GM19438 (cell line): Measurements from ENCODE around the gene NFILZ.

Experiments
- ATAC-seq: cut with Tn5 transposase; IDR thresholded peaks from one replicate; pipeline ENCODE4 v1.9.1; 2021; ENCODE audit warnings: low read depth; ENCODE audit not compliant: unreplicated experiment

The NFILZ gene, protein sequence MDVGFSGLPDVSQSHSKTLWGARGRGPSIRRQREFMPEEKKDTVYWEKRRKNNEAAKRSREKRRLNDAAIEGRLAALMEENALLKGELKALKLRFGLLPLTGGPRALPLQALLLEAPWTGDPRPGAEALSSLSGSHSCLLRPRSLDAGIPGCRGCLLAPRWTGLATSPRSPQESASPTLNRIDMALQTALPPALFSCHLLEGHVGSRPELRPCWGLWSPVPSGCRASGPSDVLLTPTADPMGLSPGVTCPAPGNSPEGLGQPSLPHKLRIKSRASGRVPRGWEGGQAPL

DNA sequence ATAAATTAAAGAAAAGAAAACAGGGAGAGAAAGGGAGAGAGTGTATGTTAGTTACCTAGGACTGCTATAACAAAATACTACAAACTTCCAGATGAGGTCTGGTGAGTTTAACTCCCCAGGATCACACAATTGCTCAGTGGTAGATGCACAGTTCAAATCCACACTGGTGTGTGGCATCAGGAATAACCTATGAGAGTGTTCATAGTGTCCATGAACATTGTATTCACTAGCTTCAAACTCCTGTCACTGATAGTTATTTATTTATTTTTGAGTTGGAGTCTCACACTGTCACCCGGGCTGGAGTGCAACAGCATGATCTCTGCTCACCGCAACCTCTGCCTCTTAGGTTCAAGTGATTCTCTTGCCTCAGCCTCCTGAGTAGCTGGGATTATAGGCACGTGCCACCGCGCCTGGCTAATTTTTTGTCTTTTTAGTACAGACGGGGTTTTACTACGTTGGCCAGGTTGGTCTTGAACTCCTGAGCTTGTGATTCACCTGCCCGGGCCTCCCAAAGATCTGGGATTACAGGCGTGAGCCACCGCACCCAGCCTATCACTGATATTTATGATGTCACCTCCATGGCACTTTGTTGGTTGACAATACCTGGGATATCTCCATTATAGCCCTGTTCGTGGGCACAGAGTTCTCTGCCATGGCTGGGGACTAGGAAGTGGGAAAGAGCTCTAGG is at the start of gene NFILZ:
TSS of gene NFILZ (plus strand) at position 638 of the 688 bp plus-strand sequence. CDS start 46,133 bp downstream, outside the sequence.
- no peak for ATAC-seq

DNA sequence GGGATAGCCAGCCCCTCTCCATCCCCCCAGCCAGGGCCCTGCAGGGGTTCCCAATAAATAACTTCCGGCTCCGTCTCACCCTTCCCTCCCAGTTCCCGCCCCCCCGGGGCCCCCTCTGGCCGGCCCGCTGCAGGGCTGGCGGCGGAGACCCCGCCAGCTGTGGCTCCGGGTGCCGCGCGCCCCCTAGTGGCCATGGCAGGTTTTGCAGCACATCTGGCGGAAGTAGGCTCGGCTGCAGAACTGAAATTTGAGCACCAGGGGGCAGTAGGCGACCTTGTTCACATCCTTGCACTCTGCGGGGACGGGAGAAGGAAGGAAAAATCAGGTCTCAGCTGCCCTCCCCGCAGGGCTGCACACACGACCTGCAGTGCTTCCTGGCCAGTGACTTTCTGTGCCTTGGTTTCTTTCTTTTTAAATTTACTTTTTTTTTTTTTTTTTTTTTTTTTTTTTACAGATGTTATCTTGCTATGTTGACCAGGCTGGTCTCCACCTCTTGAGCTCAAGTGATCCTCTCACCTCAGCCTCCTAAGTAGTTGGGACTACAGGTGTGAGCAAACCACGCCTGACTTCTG is 49.6 kb upstream of the NFILZ start:
- ATAC-seq = no peak

DNA sequence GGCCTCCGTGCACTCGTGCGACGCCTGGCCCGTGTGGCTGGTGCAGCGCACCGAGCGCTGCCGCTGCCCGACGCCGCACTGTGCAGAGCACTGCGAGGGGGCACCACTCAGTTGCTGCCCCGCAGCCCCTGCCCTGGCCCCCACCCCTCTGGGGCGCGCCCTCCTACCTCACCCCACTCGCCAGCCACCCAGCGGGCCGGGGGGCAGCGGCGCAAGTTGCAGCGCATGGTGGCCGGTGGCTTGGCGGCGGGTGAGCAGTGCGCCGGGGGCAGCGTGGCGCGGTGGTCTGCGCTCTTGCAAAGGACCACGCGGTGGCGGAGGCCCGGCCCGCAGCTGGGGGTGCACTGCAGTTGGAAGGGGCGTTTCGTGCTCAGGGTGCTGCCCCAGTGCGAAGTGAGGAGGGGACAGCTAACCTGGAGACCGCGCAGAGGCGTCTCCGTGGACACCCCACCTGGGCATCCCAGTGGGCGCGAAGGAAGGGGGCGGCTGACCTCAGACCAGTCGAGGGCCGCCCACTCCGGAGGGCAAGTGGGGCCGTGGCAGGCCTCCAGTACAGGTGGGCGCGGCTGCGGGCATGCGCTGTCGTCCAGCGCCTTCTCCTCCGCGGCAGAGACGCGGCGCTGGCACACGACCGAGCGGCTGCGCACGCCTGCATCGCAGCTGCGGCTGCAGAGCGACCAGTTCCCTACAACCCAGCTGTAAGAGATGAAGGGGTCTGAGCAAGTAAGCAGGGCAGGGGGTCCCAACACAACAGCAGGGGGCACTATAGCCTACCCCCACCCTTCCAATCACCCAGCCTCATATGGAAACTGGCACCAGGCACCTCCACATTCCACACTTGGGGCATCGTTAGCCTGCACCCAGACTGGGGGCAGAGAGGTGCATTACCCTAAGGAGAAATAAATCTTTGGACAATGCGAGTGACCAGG is 45.2 kb upstream of the NFILZ start:
- no peak for ATAC-seq

DNA sequence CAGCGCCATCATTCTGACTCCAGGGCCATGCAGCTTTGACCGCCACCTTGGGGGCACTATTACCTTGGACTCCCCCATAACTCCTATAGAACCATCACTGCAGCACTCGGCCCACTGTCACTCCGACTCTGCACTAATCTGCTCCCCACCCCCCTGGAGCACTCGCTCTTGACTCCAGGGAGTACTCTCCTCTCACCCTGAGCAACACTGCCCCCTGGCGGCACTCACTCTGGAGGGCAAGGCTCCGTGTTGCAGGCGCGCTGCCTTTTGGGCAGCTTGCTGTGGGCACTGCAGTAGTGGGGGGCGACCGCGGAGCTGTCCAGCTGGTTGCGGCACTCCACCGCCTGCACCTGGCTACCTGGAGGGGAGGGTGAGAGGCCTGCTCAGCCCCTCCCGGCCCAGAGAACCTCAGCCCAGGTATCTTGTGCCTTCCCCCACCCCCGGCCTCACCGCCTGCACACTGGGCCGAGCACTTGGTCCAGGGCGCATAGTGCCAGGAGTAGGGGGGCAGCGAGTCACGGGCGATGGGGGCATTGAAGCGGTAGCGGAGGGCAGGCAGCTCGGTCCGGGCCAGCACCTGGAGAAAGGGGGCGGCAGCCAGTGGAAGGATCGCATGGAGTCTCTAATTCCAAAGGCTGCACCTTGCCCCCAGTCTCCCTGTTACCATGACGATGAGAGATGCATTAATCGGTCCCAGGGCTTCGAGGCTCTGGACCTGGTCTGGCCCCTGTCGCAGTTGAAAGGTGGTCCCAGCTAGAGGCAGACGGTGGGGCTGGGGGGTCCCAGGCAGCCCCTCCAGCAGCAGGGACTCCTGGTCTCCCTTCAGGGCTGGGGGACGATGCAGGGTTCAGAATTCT is 44.3 kb upstream of the NFILZ start:
- ATAC-seq = no peak

DNA sequence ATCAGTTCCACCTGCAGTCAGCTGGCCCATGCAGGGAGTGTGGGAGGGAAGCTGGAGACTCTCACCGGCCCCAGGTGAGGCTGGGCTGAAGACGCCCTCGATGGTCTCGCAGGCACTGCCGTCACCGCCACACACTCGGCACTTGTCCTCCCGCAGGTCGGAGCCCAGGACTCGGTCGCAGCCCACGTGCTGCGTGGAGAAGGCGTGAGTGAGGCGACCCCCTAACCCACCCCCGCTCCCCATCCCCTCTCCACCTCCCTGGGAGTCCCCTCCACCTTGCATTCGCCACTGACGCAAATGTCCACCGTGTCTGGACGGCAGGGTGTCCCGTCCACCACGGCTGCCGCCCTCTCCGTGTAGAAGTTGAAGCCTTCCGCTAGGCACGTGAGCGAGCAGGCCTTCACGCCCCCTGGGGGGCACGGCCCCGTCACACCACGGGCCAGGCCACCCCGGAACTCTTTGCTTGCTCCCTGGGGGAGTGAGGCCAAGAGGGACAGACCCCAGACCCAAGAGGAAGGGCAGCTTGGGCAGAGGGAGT is 41.2 kb upstream of the NFILZ start:
- no peak for ATAC-seq

DNA sequence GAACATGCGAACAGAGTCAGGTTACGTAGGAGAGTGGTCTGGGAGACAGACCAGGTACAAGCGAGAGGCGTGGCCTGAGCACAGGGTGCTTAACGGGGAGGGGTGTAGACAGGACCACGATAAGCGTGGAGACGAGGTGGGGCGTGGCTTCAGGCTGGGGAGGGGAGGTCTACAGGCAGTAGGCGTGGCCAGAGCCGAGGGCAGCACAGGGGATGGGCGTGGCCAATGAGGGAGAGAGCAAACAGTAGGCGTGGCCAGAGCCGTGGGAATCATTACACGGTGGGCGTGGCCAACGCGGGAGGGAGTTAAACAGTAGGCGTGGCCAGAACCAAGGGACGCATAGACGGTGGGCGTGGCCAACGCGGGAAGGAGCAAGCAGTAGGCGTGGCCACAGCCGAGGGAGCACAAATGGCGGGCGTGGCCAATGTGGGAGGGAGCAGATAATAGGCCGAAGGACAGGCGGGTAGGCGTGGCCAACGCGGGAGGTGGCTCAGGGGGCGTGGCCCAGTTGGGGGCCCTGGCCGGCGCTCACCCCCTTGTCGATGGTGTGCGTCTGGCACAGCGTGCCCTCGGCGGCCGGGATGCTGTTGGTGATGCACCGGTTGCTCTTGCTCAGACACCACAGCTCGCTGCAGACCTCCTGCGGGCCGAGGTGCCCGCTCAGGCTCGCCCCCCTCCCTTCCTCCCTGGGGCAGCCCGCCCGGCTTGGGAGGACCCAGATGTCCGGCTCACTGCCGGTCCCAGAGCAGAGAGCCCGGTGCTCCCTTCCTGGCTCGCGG is 38.0 kb upstream of the NFILZ start:
- ATAC-seq = no peak

DNA sequence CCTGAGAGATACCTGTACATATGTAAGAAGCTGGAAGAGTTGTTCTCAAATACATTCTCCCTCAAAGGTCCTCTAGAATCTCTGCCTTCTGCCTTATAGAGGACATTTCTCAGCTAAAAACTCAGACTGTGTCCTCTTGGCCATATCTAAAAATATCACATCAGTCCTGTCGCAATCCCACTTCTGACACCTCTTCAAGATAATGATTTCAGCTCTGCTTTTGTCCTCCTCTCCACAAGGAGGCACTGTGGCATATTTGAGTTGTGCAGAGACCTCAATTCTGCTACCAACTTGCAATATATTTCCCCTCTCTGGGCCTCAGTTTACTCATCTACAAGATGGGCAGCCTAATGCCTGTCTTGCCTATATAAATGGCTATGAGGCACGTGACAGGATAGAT is 36.5 kb upstream of the NFILZ start:
- ATAC-seq = no peak

DNA sequence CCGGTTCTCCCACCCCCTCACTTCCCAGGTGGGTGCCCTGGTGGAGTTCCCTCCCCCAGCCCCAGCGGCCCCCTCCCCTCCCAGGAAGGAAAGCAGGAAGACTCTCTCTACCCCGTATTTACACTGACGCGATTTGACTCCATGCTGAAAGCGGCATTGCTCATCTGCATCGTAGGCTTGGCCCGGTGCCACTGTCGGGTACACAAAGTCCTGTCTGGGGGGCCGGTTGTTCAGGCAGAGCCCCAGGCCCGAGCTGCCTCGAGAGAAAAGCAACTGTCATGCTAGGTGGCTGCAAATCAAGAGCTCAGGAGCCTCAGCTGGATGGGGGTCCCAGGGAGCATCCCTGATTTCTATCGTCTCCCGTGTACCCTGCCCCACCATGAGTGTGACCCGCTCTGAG is 34.8 kb upstream of the NFILZ start:
- no peak for ATAC-seq

DNA sequence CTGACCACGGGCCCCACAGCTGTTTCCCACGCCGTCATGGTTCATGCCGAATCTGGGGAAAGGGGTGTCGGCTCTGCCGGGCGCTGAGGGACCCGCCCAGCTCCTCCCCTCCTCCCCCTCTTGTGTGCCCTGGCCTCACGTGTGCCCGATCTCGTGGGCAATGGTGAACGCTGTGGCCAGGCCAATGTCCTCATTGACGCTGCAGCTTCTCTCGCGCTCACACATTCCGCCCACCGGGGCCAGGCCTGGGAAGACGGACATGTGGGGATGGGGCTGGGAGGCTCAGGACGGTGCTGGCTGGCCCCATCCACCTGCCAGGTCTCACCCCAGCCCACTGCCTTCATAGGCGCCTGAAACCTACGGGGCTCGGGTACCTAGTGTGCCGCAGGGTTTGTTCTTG is 34.3 kb upstream of the NFILZ start:
- ATAC-seq = no peak

DNA sequence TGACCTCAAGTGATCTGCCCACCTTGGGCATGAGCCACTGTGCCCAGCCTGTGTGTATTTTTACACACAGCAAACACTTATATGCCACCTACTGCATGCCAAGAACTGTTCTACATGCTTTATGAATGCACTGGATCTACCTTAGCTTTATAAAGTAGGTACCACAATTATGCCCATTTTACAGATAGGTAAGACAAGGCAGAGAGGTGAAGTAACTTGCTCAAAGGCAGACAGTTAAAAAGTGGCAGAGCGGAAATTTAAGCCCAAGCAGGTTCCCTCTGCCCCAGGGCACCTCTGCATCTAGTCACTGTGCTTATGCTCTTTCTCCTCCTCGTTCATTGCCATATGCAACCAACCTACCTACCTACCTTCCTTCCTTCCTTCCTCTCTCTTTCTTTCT is 30.4 kb upstream of the NFILZ start:
- ATAC-seq = no peak

DNA sequence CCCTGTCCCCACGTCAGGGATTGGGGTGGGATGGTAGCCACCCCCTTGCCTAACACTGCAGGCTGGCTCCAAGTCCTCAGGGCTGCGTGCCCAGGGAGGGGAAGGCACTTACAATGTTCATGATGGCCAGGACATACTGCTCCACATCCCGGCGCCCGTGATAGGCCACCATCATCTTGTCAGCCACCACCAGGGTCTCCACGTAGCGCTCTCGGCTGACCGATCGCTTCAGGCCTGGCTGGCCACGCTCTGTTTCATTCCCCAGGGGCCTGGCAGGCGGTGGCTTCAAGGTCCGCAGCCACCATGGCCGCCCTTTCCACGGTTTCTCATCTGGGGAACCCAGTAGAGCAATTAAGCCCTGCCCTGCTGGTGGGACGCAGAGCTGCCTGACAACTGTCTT is 29.6 kb upstream of the NFILZ start:
- no peak for ATAC-seq

DNA sequence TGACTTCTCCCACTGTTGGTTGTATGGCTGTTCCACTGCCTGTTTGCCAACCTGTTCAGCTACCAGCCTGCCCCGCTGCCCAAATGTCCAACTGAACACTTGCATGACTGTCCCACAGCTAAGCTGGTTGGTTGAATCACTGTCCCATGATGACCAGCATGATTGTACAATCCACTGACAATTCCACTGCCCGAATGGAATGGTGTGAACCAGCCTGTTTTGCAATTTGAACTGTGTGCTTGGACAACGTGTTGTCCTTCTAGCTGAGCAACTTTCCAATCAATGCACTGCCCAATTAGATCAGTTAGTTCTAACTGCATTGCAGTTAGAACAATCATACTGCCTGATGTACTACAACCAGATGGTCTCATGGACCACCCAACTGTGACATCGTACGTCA is 28.6 kb upstream of the NFILZ start:
- no peak for ATAC-seq

DNA sequence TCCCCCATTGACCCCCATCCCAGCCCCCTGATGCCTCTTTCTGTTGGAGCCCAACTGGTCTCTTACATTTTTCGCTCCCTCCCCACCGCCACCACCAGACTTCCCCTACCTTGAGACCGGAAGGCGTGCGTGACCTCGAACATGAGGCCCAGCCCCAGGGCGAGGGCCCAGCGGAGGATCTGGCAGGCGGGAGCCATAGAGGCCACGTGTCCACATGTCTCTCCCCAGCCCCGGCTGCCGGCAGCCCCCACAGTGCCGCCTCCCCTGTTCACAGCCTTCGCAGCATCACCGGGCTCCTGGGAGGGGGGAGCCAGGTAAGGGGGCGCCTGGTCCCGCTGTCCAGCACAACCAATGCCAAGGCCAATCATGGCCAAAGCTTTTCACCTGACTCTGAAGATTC is 24.9 kb upstream of the NFILZ start:
- no peak for ATAC-seq

DNA sequence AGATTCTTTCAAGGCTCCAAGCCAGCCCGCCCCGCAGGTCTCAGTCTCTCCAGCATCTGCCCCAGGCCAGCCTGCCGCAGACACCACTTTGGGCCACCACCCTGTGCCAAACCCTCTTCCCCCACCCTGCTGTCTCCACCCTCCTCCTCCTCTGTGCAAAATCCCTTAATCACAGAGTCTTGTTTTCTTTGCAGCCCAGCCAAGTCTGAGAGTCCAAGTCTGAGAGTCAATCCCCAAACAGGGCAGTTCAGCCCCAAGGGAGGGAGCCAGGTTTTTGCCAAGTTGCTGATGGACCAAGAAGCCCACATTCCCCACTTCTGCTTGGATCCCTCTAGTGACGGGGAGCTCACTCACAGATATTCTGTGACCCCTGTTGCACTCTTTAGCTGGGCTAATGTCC is 23.0 kb upstream of the NFILZ start:
- no peak for ATAC-seq

DNA sequence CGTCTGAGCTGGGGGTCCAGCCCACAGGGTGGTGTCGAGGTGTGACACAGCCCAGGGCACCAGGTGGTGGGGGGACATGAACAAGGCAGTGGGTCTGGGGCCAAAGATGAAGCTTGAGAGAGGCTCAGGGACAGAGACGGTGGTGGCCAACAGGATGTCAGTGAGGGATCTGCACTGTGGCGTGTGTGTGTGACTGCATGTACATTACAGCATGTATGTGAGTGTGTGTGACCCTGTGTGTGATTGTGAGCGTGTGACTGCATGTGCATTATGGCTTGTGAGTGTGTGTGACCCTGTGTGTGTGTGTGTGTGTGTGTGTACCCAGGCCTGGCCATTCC is 21.5 kb upstream of the NFILZ start:
- ATAC-seq = no peak

DNA sequence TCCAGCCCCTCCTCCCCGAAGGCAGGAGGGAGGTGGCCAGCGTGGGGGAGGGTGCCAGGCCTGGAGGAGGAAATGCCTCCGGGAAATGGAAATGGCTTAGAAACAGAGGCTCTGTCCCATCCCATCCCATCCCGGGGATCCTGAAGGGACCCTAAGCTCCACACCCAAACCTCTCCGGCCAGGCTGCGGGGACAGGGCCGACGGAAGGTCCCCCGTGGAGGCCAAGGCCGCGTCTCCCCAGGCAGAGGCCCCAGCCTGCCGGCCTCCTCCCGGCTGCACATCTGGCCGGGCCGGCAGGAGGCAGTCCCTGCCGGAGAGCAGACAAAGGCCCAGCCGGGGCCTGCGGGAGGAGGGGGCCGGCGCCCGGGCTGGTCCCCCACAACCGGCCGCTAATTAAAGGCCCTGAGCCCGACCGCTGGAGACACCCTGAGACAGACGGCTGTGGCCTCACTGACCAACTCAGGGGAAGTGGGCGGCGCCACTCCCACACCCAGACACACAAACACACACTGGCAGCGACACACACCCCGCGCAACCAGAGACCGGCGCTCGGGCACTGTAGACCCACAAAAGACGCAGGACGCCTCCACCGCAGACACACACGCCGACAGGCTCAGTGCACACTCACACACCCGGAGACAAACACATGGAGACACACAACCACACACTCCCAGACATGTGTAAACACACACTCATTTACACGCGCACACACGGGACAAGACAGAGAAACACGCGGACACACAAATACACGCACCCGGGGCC is 21.0 kb upstream of the NFILZ start:
- ATAC-seq = no peak

DNA sequence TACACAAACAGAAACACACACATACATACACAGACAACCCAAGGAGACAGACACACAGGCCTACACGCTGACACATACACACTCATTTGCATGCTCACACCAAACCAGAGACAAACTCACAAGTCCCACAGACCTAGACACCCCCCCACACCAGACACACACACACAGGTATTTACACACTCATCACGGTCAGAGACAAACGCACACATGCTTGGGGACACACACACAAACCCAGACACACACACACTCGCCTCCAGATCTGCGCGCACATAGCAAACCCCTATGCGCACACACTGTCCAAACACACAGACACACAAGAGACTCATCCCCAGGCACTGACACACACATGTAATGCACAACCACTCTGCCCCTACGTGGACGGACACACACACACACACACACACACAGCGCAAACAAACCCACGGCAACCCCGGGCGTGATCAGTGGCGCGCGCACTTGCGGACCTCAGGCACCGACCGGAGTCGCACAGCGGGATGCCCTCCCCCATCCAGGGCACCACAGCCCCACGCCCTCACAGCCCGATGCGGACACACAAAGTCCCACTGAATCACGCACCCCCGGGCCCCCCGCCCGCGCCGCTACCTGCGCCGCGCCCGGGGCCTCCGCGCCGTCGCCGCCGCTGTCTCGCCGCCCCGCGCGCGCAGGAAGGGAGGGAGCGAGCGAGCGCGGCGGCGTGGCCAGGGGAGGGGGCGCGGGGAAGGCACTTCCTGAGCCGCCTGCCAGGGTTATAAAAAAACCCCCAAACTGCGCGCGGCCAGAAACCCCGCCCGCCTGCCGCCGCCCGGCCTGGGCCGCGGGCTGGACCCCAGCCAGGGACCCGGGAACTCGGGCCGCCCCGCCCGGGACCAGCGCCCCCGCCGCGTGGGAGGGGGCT is 20.1 kb upstream of the NFILZ start, which contains the start of gene ADAMTS10:
TSS of gene ADAMTS10 (minus strand) at position 675 of the 895 bp plus-strand sequence. CDS start 5,005 bp downstream, outside the sequence.
- ATAC-seq = no peak
